ENCODE measurements around the gene ADH7.

GRCh38 chr4:99437723-99438404 lies 2.7 kb upstream of the ADH7 start:
- TF ChIP-seq CTCF (conservative IDR thresholded peaks at IDR 0.05; ENCODE audit: low read depth in 2 of 2), result no peak
- TF ChIP-seq POLR2AphosphoS5 (IDR thresholded peaks at IDR 0.05; ENCODE audit: low read depth), result no peak
- TF ChIP-seq EZH2 (IDR thresholded peaks at IDR 0.05; ENCODE audit: low read depth, unreplicated experiment), result no peak
- TF ChIP-seq EZH2phosphoT487 (IDR thresholded peaks at IDR 0.05; ENCODE audit: unreplicated experiment), result no peak
- TF ChIP-seq JUNB (IDR thresholded peaks at IDR 0.05; ENCODE audit: unreplicated experiment), result no peak
